ENCODE results near the gene ARHGEF16.

The ARHGEF16 gene

GRCh38 chr1:3529099-3529729, 74.7 kb downstream of the ARHGEF16 start:
- H3K36me3 ChIP-seq: no peaks in the 10 kb centered on the region
- H3K4me1 ChIP-seq: no peaks in the 10 kb centered on the region
- no peak for TF ChIP-seq CTCF (IDR thresholded peaks at IDR 0.05; ENCODE audit: low read depth, low read length)
- no peaks in the 10 kb centered on the region for H3K27me3 ChIP-seq
- DNase-seq: no peak
- no peaks in the 10 kb centered on the region for H3K9me3 ChIP-seq
- H3K4me3 ChIP-seq (ENCODE audit: low read depth, low read length): no peak overlapping the region

- Histone ChIP-seq H3K27me3 (no peaks in the 10 kb centered on the region), H3K4me1 (no peaks in the 10 kb centered on the region), H3K4me3 (ENCODE audit: low read depth, low read length) (no peak overlapping the region), H3K9me3 (no peaks in the 10 kb centered on the region), H3K36me3 (no peaks in the 10 kb centered on the region)
- TF ChIP-seq CTCF (IDR thresholded peaks at IDR 0.05; ENCODE audit: low read depth, low read length): no peak
- DNase-seq: no peak
Measured at GRCh38 chr1:3530086-3530925, 75.8 kb downstream of the ARHGEF16 start.
